ENCODE results near the gene PLA2G4C.

DNA sequence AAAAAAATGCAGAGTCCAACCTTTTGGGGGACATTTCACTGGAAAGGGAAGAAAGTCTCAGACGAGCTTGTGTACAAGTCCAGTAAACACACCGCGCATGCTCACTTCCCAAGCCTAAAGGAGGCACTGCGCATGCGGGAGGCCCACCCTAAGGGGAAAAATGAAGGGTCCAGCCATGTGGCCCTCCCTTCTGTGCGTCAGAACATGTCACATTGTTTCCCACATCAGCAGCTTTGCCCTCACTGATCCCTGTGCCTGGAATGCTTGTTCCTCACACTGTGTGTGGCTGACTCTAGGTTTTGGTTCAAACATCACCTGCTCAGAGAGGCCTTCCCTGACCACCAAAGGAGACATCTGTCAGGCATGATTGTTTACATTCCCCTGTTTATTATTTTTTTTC lies 111.8 kb downstream of the PLA2G4C start:
- TF ChIP-seq, protein P1, sequence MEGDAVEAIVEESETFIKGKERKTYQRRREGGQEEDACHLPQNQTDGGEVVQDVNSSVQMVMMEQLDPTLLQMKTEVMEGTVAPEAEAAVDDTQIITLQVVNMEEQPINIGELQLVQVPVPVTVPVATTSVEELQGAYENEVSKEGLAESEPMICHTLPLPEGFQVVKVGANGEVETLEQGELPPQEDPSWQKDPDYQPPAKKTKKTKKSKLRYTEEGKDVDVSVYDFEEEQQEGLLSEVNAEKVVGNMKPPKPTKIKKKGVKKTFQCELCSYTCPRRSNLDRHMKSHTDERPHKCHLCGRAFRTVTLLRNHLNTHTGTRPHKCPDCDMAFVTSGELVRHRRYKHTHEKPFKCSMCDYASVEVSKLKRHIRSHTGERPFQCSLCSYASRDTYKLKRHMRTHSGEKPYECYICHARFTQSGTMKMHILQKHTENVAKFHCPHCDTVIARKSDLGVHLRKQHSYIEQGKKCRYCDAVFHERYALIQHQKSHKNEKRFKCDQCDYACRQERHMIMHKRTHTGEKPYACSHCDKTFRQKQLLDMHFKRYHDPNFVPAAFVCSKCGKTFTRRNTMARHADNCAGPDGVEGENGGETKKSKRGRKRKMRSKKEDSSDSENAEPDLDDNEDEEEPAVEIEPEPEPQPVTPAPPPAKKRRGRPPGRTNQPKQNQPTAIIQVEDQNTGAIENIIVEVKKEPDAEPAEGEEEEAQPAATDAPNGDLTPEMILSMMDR (conservative IDR thresholded peaks at IDR 0.05; ENCODE audit: low read depth in 2 of 2) = no peak
- TF ChIP-seq POLR2AphosphoS5 (IDR thresholded peaks at IDR 0.05; ENCODE audit: low read depth) = no peak
- TF ChIP-seq, protein P2, sequence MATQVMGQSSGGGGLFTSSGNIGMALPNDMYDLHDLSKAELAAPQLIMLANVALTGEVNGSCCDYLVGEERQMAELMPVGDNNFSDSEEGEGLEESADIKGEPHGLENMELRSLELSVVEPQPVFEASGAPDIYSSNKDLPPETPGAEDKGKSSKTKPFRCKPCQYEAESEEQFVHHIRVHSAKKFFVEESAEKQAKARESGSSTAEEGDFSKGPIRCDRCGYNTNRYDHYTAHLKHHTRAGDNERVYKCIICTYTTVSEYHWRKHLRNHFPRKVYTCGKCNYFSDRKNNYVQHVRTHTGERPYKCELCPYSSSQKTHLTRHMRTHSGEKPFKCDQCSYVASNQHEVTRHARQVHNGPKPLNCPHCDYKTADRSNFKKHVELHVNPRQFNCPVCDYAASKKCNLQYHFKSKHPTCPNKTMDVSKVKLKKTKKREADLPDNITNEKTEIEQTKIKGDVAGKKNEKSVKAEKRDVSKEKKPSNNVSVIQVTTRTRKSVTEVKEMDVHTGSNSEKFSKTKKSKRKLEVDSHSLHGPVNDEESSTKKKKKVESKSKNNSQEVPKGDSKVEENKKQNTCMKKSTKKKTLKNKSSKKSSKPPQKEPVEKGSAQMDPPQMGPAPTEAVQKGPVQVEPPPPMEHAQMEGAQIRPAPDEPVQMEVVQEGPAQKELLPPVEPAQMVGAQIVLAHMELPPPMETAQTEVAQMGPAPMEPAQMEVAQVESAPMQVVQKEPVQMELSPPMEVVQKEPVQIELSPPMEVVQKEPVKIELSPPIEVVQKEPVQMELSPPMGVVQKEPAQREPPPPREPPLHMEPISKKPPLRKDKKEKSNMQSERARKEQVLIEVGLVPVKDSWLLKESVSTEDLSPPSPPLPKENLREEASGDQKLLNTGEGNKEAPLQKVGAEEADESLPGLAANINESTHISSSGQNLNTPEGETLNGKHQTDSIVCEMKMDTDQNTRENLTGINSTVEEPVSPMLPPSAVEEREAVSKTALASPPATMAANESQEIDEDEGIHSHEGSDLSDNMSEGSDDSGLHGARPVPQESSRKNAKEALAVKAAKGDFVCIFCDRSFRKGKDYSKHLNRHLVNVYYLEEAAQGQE (IDR thresholded peaks at IDR 0.05; ENCODE audit: unreplicated experiment) = no peak
- TF ChIP-seq EZH2 (IDR thresholded peaks at IDR 0.05; ENCODE audit: low read depth, unreplicated experiment) = no peak
- TF ChIP-seq CREB1 (CRISPR knock-in tag; IDR thresholded peaks at IDR 0.05; ENCODE audit: low read depth) = no peak
- no peak for TF ChIP-seq EZH2phosphoT487 (IDR thresholded peaks at IDR 0.05; ENCODE audit: unreplicated experiment)
- no peak for TF ChIP-seq NANOG (IDR thresholded peaks at IDR 0.05; ENCODE audit: borderline replicate concordance)
- TF ChIP-seq, protein P3, sequence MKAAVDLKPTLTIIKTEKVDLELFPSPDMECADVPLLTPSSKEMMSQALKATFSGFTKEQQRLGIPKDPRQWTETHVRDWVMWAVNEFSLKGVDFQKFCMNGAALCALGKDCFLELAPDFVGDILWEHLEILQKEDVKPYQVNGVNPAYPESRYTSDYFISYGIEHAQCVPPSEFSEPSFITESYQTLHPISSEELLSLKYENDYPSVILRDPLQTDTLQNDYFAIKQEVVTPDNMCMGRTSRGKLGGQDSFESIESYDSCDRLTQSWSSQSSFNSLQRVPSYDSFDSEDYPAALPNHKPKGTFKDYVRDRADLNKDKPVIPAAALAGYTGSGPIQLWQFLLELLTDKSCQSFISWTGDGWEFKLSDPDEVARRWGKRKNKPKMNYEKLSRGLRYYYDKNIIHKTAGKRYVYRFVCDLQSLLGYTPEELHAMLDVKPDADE (IDR thresholded peaks at IDR 0.05) = no peak

Measured in GM23338 (cell line).